Smooth muscle cell of the brain vasculature (primary cell): ENCODE measurements around the gene VSTM2L.

Experiments used
- DNase-seq: peaks from one replicate; pipeline ENCODE4 v3.0.0-alpha.2; 2012; ENCODE audit warnings: low read depth, low spot score

The VSTM2L gene

GRCh38 chr20:37878835-37879599 is 23.9 kb upstream of the VSTM2L start:
- DNase-seq, result no peak

- DNase-seq, result no peak
Measured at GRCh38 chr20:37879843-37880242, 23.1 kb upstream of the VSTM2L start.

GRCh38 chr20:37880726-37881591 is 22.0 kb upstream of the VSTM2L start:
- DNase-seq, result no peak

GRCh38 chr20:37881601-37882343 is 21.2 kb upstream of the VSTM2L start:
- DNase-seq, result no peak

DNA sequence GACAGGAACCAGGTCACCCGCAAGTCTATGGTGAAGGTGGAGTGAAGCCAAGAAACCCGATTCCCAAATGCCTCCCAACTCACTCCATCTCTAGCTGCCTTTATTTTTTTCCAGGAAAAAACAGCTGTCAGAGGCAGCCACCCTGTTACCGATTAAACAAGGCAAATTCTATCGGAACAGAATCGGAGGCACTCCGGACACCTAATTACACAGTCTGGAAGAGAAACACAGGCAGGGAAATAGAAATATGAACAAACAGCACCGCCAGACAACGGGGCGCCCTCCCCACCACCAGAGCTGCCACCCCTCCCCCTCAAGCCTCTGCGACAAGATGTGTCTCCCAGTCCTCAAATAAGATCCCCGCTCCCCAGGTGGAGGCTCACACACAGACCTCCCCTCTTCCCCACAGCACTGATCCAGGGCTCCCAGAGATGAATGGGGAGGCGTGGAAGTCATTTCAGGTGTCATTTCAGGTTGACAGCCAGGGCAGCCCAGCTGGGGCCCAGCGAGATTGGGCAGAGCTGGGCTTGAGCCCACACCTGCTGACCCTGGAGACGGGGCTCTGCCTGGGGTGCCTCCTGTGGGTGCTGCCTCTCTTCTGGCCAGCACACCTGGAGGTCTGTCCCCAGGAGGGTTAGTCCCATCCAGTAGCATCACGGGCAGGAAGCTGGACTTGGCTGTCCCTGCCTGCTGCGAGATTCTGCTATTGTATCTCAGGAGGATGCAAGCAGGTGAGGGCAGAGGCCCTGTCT is 19.8 kb upstream of the VSTM2L start:
- no peak for DNase-seq

GRCh38 chr20:37885042-37885441 is 17.9 kb upstream of the VSTM2L start:
- DNase-seq, result no peak

- no peak for DNase-seq
Measured at GRCh38 chr20:37885593-37886503, 17.1 kb upstream of the VSTM2L start.

- DNase-seq, result no peak
Measured at GRCh38 chr20:37886851-37887297, 16.1 kb upstream of the VSTM2L start.

DNA sequence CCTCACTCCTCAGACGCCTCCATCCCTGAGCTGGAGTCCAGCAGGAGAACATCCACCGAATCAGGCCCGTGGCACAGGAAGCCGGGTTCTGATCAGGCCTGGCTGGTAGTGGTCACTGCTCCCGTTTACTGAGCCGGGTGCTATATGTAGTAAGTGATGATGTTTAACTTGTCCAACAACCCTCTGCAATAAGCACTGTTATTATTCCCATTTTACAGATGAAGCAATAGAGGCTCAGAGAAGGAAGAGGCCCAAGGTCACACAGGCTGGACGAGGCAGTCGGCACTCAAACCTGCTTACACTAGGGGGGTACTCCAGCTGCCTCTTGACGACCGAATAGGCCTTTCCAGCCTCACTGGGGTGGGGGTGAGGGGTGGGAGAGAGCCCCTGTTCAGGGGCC is 14.3 kb upstream of the VSTM2L start:
- DNase-seq, result no peak

DNA sequence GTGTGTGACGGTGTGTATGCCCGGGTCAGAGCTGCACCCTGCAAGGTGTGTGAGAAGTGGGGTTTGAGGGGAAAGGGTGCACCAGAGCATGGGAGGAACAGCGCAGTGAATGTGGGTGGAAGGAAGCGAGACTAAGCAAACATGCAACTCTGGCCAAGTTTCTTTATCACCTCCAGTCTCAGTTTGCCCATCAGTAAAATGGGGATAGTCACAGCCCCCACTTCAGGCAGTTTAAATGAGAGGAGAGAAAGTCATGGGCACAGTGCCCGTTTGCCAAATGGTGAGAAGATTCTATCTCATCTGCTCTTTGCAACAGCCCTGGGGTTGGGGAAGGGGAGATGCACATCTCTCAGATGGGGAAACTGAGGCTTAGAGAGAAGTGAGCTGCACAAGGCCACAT is 12.8 kb upstream of the VSTM2L start:
- no peak for DNase-seq

GRCh38 chr20:37890643-37891042 is 12.3 kb upstream of the VSTM2L start:
- no peak for DNase-seq

- DNase-seq, result no peak
Measured at GRCh38 chr20:37892001-37892400, 10.9 kb upstream of the VSTM2L start.

DNA sequence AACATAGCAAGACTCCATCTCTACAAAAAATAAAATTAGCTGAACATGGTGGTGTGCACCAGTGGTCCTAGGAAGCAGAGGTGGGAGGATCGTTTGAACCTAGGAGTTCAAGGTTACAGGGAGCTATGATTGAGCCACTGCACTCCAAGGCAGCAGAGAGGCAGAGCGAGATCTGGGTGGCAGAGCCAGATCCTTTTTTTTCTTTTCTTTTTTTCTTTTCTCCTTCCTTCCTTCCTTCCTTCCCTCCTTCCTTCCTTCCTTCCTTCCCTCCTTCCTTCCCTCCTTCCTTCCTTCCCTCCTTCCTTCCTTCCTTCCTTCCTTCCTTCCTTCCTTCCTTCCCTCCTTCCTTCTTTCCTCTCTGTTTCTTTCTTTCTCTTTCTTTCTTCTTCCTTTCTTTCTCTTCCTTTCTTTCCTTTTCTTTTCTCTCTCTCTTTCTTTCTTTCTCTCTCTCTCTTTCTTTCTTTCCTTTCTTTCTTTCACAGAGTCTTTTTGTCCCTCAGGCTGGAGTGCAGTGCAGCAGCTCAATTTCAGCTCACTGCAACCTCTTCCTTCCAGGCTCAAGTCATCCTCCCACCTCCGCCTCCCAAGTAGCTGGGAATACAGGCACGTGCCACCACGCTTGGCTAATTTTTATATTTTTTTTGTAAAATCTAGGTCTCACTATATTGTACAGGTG is 9.2 kb upstream of the VSTM2L start:
- DNase-seq, result no peak

- DNase-seq, result no peak
Measured at GRCh38 chr20:37894454-37894853, 8.5 kb upstream of the VSTM2L start.

- no peak for DNase-seq
Measured at GRCh38 chr20:37895166-37895565, 7.8 kb upstream of the VSTM2L start.

DNA sequence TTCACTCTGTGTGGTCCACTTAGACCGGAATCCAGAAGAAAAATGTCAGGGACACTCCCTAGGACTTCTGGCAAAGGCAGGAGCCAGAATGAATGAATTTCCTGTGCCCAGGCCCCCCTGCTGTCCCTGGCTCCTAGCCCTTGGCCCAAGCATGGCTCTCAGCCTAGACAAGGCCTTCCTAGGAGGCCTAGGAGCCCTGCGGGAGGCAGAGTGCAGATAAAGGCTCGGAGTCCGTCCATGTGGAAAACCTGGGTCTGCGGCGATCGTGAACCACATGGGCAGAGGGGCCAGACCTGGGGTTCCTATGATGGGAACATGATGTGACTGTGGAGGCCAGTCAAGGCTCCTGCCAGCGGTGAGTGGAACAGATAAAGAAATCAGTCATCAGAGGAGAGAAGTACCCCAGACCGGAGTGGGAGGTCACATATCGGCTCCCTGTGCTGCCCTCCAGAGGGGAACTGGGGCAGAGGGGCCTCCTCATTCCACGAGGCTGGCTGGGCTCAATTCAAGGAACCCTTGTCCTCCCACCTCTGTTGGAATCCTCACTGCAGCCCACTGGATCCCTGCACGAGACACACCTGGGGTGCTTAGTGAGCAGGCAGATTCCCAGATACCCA is 5.9 kb upstream of the VSTM2L start:
- DNase-seq, result no peak

DNA sequence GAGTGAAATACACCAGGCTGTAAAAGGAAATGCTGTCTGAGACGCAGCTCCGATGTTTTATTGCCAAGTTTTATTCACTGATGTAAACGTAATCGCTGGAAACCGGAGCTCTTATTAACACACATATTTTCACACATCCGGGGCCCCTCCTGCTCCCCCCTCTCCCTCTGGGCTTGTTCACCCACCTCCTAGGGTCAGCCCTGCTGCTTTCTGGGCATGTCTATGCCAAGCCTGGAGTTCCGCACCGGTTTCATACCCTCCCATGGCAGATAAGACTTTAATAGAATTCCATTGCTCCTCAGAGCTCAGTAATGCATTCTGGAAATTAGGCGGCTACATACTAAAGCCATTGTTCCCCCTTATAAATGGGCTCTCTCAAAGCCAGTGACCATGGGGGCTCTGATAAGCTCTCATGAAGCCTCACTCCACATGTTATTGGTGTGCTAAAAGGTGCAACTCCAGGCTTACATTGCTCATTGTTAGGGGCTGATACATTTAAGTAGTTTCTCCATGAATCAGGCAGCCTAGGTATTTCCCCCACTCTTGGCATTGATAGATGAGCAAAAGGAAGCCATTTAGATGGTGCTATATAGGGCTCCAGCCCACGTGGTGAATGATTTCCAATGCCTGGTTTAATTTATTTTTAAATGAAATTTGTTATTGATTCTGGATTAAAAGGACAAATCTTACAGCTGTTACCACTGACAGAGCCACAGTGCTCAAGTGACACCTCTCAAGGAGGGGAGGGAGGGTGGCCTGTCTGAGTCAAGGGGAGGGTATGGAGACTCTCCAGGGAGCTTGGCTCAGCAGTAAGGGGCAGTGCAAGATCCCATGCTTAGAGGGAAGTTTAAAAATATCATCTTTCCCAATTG is 4.5 kb upstream of the VSTM2L start:
- DNase-seq, result no peak
